Heart left ventricle (tissue), 13 donors: ENCODE results near the gene D2HGDH.

Experiments used
- CTCF ChIP-seq, 12 donors: fragments of 200-600 bp; sonication (generic) in 4 of 12; IDR thresholded peaks; one replicate each; pipeline versions ENCODE4 v1.5.0 to v1.8.0; 2018 to 2022; ENCODE audit warnings: antibody characterized with exemption in 12 of 12, mild to moderate bottlenecking in 5 of 12
- POLR2A ChIP-seq, 2 donors: fragments of 450-650 bp; IDR thresholded peaks; one replicate each; pipeline ENCODE4 v1.6.1; 2017; ENCODE audit warnings: antibody characterized with exemption in 2 of 2, mild to moderate bottlenecking in 2 of 2, moderate library complexity in 2 of 2
- donor health status: ischemic (EF 13 %, LVEDD 7.1; RV severe dilation, severe dysfunction).
- donor health status: DM: no; HTN: yes; CAD: no.
- donor health status: DM: no; HTN: no; CAD: no.
- donor health status: ischemic (EF 25% LVEDD 6.9; RV normal size, moderate dysfunction).
- donor health status: ischemic (EF 25% LVEDD 5.7; RV mildly dilated, moderate dysfunction).
- donor health status: ischemic (EF 35%, LVEDD 5.7; RV mildly dilated, moderate dysfunction).
- donor health status: nonischemic (EF 11% LVEDD 7.7; RV severe dilation, severe dysfunction).
- donor health status: DM: yes; HTN: yes; CAD: no.
- donor health status: PGD.
- donor health status: ischemic (EF 29% LVEDD 5.4; RV normal size, mild dysfunction).
- donor health status: nonischemic (EF 23%, LVEDD 6.1; RV moderate dilation, normal function).

GRCh38 chr2:241741016-241741415 is 6.6 kb downstream of the D2HGDH start:
- TF ChIP-seq CTCF (IDR thresholded peaks at IDR 0.05) (no peak), POLR2A (IDR thresholded peaks at IDR 0.05) (no peak)
